Breast epithelium (tissue), 3 donors: ENCODE results near the gene HIVEP3.

Source experiments
- POLR2A ChIP-seq: fragments of 450-650 bp; IDR thresholded peaks from one replicate; pipeline ENCODE4 v1.6.1; 2016; ENCODE audit warnings: antibody characterized with exemption, mild to moderate bottlenecking, moderate library complexity
- TF ChIP-seq, protein P1 (sequence below), 3 donors: fragments of 450-650 bp; IDR thresholded peaks; one replicate each; pipeline ENCODE4 v1.5.1; 2016 to 2017; ENCODE audit warnings: antibody characterized with exemption in 3 of 3, mild to moderate bottlenecking in 3 of 3, moderate library complexity in 3 of 3

DNA sequence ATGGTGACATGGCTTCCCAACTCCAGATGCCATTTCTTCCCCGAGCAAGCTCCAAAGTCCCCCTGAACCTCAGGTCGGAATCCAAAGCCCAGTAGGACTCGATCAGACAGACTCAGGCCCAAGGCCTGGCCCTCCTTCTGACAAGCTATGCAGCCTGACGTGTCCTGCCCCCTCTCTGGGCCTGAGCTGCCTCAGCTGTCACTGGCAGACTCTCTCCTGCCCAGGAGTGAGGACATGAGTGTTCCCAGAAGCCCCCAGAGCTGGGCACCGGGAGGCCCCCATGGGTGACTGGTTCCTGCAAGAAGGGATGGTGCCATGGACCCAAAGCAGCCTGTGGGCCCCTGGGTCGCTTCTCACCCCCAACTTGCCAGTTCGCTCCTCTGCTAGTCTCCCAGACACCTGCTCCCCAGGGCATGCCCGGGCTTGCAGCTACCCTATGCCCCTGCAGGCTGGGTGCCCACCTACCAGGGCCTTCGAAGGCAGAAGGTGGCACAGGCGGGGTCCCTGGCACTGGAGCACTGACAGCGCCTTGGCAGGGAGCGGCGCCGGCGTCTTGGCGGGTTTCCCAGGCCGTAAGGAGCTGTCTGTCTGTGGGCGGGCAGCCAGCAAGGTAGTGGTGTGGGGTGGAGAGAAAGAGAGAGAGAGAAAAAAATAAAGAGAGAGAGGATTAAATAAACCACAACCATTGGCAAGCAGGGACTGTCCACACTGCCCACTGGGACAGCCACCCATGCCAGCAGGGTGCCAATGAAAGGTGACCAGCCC is 436.5 kb downstream of the HIVEP3 start:
- TF ChIP-seq, protein P1, sequence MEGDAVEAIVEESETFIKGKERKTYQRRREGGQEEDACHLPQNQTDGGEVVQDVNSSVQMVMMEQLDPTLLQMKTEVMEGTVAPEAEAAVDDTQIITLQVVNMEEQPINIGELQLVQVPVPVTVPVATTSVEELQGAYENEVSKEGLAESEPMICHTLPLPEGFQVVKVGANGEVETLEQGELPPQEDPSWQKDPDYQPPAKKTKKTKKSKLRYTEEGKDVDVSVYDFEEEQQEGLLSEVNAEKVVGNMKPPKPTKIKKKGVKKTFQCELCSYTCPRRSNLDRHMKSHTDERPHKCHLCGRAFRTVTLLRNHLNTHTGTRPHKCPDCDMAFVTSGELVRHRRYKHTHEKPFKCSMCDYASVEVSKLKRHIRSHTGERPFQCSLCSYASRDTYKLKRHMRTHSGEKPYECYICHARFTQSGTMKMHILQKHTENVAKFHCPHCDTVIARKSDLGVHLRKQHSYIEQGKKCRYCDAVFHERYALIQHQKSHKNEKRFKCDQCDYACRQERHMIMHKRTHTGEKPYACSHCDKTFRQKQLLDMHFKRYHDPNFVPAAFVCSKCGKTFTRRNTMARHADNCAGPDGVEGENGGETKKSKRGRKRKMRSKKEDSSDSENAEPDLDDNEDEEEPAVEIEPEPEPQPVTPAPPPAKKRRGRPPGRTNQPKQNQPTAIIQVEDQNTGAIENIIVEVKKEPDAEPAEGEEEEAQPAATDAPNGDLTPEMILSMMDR (IDR thresholded peaks at IDR 0.05): no peak
- TF ChIP-seq POLR2A: no peak
